Measurements from ENCODE around the gene PSMA4.

GRCh38 chr15:78540871-78541743 lies 863 bp downstream of the PSMA4 start:
- TF ChIP-seq CTCF (IDR thresholded peaks at IDR 0.05) (no peak), POLR2A (IDR thresholded peaks at IDR 0.05) (no peak), POLR2AphosphoS5 (IDR thresholded peaks at IDR 0.05) (no peak)
